ENCODE results near the gene PPFIBP2. TPM values are rescaled to one million over a fixed set of nuclear protein-coding genes. Genes with fewer than 3 reads are reported as not detected.

PPFIBP2 gene
- total RNA-seq, 2 experiments from 2014 or later = 7.9 to 13.2 TPM

DNA sequence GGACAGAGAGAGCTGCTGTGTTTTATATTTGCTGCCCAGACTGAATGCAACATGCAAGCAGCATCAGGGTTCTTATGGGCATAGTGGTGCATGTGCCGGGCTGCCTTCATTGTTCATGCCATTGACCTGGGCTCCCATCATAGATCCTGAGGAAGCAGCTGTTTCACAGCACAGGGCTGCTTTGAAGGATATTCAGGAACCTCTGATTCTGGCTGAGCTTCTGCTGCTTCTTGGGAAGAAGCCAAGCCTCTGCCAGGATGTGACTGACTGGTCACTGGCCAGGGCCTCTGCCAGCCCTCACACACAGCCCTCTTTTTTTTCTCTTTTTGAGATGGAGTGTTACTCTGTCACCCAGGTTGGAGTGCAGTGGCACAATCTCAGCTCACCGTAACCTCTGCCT lies 116.2 kb downstream of the PPFIBP2 start:
- no peak for ATAC-seq
- H3K27ac Mint-ChIP-seq = no peak overlapping the region
- ChIA-PET CTCF (interaction anchor here (0.5 to 1.1 kb wide), 2 partner anchors 59 to 1003 kb away, joined by 3 read pairs; no protein-coding TSS in a partner anchor), POLR2A (no interaction called here)
- intact Hi-C loops (cut with DNase I, micrococcal nuclease) = no loop called here
- no peak for DNase-seq
- H3K4me1 Mint-ChIP-seq = no peaks in the 10 kb centered on the region
- no peaks in the 10 kb centered on the region for H3K9me3 Mint-ChIP-seq (ENCODE audit: low read depth)
- no peaks in the 10 kb centered on the region for H3K27me3 Mint-ChIP-seq
- H3K4me3 Mint-ChIP-seq = no peak overlapping the region
- peaks cover 14% of the 10 kb centered on the region for H3K36me3 Mint-ChIP-seq (ENCODE audit: low read depth)

DNA sequence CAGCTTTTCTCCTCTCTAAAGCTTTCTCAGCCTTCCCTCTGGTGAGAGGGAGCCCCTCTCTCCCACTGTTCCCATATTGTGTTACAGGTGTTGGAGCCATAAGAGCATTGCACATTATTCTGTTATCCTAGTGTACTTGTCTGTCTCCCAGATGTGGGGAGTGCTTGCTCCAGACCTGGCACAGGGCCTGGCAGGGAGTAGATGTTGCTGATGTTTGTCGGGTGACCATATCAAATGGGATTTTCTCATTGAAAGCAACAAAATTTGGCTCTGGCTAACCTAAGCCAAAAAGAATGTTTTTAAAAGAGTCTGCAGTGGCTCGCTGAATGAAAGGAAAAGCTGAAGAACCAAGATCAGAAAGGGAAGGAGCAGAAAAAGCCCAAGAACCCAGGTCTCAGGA lies 118.4 kb downstream of the PPFIBP2 start:
- DNase-seq = no peak
- no peak for ATAC-seq
- peaks cover 17% of the 10 kb centered on the region for H3K36me3 Mint-ChIP-seq (ENCODE audit: low read depth)
- H3K27ac Mint-ChIP-seq = no peak overlapping the region
- intact Hi-C loops (cut with DNase I, micrococcal nuclease) = no loop called here
- H3K27me3 Mint-ChIP-seq = no peaks in the 10 kb centered on the region
- CTCF ChIA-PET = no interaction called here
- POLR2A ChIA-PET = no interaction called here
- H3K4me1 Mint-ChIP-seq = no peaks in the 10 kb centered on the region
- H3K4me3 Mint-ChIP-seq = no peak overlapping the region
- H3K9me3 Mint-ChIP-seq (ENCODE audit: low read depth) = no peaks in the 10 kb centered on the region

DNA sequence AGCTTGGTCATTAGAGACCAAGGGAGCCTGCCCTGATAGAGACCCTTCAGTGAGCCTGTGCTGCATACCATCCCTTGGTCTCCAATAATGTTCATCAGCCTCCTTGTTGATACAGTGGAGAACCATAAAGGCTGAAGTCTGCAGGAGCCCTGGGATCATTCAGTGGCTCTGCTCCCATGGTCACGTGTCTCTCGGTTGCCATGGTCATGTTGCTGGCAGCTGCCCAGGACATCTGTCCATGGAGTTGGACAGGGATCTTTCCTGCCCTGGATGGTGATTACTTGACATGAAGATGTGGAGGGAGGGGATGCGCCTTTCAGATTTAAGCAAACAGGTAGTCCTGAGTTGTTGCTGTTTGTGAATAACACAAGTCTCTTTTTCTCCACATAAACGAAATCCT lies 121.3 kb downstream of the PPFIBP2 start:
- H3K27me3 Mint-ChIP-seq = no peaks in the 10 kb centered on the region
- no peak for ATAC-seq
- ChIA-PET CTCF (no interaction called here), POLR2A (no interaction called here)
- H3K4me3 Mint-ChIP-seq = no peak overlapping the region
- no peaks in the 10 kb centered on the region for H3K9me3 Mint-ChIP-seq (ENCODE audit: low read depth)
- DNase-seq = no peak
- H3K27ac Mint-ChIP-seq = no peak overlapping the region
- intact Hi-C loops (cut with DNase I, micrococcal nuclease) = no loop called here
- H3K36me3 Mint-ChIP-seq (ENCODE audit: low read depth) = peaks cover 17% of the 10 kb centered on the region
- no peaks in the 10 kb centered on the region for H3K4me1 Mint-ChIP-seq

DNA sequence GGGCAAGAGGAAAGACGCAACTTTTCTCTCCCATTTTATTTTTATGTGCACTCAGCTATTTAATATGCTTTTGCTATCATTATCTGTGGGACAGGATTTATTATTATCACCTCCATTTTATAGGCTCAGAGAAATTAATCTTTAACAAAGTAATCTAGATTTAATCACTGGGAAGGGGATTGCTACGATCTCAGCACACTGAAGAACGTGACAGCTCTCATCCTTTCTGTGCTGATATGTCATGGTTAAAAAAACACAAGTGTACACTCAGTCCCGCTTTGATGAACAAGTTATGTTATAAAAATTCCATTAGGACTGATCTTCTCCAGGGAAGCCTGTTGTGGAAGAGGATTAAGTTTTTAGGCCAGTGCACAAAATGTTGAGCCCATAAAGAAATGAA lies 121.9 kb downstream of the PPFIBP2 start:
- ATAC-seq = no peak

DNA sequence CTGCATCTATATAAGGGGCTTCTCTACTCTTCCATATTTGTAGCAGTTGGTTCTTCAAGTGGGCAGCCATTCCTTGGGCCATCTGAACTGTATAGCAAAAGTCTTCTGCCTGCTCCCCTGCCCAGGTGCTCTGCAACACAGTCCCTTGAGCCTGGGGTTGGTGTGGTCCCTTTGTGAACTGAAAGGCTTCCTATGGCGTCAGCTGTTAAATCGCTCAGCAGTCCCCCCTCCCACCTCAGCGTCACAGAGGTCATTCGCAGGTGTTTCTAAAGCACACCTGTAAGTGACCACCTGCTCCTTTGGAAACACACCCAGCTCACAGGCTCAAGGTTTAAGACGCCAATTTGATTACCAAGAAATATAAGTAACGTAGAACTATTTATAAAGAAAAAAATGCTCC lies 122.6 kb downstream of the PPFIBP2 start:
- no peak for DNase-seq
- Mint-ChIP-seq H3K27me3 (no peaks in the 10 kb centered on the region), H3K4me3 (no peak overlapping the region), H3K4me1 (no peaks in the 10 kb centered on the region), H3K36me3 (ENCODE audit: low read depth) (peaks cover 22% of the 10 kb centered on the region), H3K9me3 (ENCODE audit: low read depth) (no peaks in the 10 kb centered on the region), H3K27ac (no peak overlapping the region)
- ChIA-PET POLR2A (no interaction called here), CTCF (interaction anchor here (1.0 kb wide), 1 partner anchor 29 kb away, joined by 4 read pairs; no protein-coding TSS in a partner anchor)
- no peak for ATAC-seq
- intact Hi-C loops (cut with DNase I, micrococcal nuclease) = no loop called here

More for the DNA sequence above, 121.9 kb downstream of the PPFIBP2 start:
- intact Hi-C loops (cut with DNase I, micrococcal nuclease) = no loop called here
- no peaks in the 10 kb centered on the region for H3K9me3 Mint-ChIP-seq (ENCODE audit: low read depth)
- POLR2A ChIA-PET = no interaction called here
- DNase-seq = no peak
- no peaks in the 10 kb centered on the region for H3K27me3 Mint-ChIP-seq
- H3K4me1 Mint-ChIP-seq = no peaks in the 10 kb centered on the region
- CTCF ChIA-PET = interaction anchor here (1.0 kb wide), 1 partner anchor 29 kb away, joined by 4 read pairs; no protein-coding TSS in a partner anchor
- no peak overlapping the region for H3K27ac Mint-ChIP-seq
- H3K36me3 Mint-ChIP-seq (ENCODE audit: low read depth) = peaks cover 18% of the 10 kb centered on the region
- H3K4me3 Mint-ChIP-seq = no peak overlapping the region

DNA sequence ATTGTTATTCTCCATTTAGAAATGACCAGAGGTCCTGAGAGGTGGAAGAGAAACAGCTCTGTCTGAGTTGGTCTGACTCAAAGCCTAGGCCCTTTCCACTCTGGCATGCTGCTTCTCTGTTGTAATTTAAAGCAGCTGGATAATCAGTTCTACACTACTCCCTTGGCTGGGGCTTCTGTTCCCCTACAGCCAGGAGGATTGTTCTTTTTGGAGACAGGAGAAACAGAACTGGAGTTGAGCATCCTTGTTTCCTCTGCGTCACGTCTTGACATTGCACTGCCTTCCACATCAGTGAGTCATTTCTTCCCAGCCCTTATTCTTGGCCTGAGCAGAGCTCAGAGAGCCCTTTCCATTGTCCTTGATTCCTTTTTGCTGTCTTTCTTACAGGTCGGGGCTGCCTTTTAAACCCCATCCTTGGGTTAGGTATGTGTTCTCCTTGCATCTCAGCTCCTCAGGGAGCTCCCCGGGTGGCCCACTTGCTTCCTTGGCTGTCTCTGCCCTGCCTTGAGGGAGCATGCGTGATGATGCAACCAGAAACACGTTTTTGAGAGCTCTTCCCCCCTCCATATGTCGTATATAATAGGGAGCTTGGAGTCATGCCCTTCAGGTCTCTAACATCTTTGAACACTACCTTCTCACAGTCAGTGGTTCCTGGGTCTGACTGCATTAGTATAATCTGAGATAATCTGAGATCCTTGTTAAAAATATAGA lies 123.8 kb downstream of the PPFIBP2 start:
- no peak overlapping the region for H3K27ac Mint-ChIP-seq
- no peak for ATAC-seq
- CTCF ChIA-PET = interaction anchor here (0.5 to 1.2 kb wide), 4 partner anchors 15 to 201 kb away, joined by 3 to 4 read pairs (median 3); no protein-coding TSS in a partner anchor
- H3K36me3 Mint-ChIP-seq (ENCODE audit: low read depth) = peaks cover 17% of the 10 kb centered on the region
- POLR2A ChIA-PET = no interaction called here
- H3K27me3 Mint-ChIP-seq = no peaks in the 10 kb centered on the region
- H3K4me3 Mint-ChIP-seq = no peak overlapping the region
- no peaks in the 10 kb centered on the region for H3K4me1 Mint-ChIP-seq
- intact Hi-C loops (cut with DNase I, micrococcal nuclease) = no loop called here
- no peak for DNase-seq
- H3K9me3 Mint-ChIP-seq (ENCODE audit: low read depth) = no peaks in the 10 kb centered on the region

DNA sequence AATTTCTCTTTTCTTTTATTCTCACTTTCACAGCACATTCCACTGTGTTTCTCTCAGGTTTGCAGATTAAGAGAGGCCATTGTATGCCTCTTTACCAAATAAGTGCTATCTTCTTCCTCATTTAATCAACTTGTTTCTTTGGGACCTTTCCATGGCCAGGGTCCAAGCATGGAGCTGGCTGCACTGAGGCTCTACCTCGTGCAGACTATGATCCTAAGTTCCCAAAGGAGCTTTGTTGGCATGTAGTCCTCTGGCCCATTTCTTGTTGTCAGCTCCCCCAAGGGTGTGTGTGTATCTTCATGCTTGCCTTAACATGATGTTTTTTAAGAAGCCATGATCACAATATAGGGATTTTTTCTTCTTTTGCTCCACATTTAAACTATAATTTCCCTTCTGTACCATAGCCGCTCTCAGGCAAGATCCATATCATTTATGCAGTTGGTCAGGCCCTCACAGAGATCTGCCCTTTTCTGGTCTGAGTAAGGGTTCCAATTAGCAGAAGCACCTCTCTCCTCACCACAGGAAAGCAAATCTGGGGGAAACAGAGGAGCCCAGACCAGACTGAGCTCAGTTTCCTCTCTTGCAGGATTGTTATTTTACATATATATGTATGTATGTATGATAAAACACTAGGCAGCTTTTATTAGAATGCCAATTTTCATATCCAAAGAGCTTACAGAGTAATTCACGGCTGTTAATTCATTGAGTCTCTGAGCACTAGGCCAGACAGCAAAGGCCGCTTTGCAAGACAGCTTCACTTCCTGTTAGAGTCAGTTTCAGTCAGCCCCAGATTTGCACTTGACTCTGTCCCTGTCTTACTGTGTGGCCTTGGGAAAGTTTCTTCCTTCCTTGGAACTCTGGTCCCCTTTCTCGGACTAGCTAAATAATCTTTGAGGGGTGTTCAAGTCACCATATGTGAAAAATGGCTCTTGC lies 125.2 kb downstream of the PPFIBP2 start:
- H3K27ac Mint-ChIP-seq = no peak overlapping the region
- no peak for ATAC-seq

DNA sequence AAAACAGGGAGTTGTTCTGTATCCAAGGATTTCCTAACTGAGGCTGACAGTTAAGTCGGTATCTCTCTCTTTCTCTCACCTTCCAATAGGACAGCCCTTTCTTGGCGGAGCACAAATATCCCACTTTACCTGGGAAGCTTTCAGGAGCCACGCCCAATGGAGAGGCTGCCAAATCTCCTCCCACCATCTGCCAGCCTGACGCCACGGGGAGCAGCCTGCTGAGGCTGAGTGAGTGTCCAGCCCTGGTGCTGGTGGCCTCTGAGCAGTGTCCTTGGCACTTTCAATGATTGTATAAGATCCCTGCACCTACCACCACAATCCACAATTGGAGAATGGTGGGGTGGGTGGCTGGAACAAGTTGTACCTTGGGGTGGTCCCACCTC lies 125.8 kb downstream of the PPFIBP2 start:
- no peaks in the 10 kb centered on the region for H3K4me1 Mint-ChIP-seq
- intact Hi-C loops (cut with DNase I, micrococcal nuclease) = no loop called here

More for the DNA sequence above, 125.2 kb downstream of the PPFIBP2 start:
- ChIA-PET CTCF (interaction anchor here (0.6 to 0.9 kb wide), 3 partner anchors 55 to 712 kb away, joined by 3 read pairs; no protein-coding TSS in a partner anchor), POLR2A (no interaction called here)
- Mint-ChIP-seq H3K9me3 (ENCODE audit: low read depth) (no peaks in the 10 kb centered on the region), H3K36me3 (ENCODE audit: low read depth) (peaks cover 20% of the 10 kb centered on the region), H3K4me1 (no peaks in the 10 kb centered on the region), H3K4me3 (no peak overlapping the region), H3K27me3 (no peaks in the 10 kb centered on the region)
- intact Hi-C loops (cut with DNase I, micrococcal nuclease) = no loop called here
- DNase-seq = no peak

DNA sequence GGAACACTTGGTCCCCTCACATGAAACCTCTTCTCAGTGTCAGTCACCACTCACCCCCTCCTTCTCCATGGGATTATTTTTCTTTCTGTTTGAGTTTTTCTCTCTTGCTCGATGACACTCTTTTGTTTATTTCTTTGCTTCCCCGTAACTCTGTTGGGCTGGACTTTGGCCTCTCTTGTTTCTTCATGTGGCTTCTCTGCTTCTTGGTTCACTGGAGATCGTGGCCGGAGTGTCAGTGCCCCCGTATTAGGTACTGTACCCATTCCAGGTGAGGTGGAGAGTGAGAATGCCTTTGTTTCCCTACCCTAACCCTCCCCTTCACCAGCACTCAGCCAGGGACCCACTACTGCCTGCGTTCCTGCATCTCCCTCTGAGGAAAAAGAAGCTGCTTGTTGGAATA lies 127.0 kb downstream of the PPFIBP2 start:
- H3K27ac Mint-ChIP-seq = no peak overlapping the region
- H3K36me3 Mint-ChIP-seq (ENCODE audit: low read depth) = peaks cover 17% of the 10 kb centered on the region
- H3K4me1 Mint-ChIP-seq = no peaks in the 10 kb centered on the region
- H3K4me3 Mint-ChIP-seq = no peak overlapping the region
- intact Hi-C loops (cut with DNase I, micrococcal nuclease) = no loop called here
- ATAC-seq = no peak
- CTCF ChIA-PET = no interaction called here
- no peak for DNase-seq
- H3K9me3 Mint-ChIP-seq (ENCODE audit: low read depth) = no peaks in the 10 kb centered on the region
- POLR2A ChIA-PET = no interaction called here
- H3K27me3 Mint-ChIP-seq = no peaks in the 10 kb centered on the region

More for the DNA sequence above, 125.8 kb downstream of the PPFIBP2 start:
- H3K27me3 Mint-ChIP-seq = no peaks in the 10 kb centered on the region
- DNase-seq = no peak
- no peak overlapping the region for H3K4me3 Mint-ChIP-seq
- no peaks in the 10 kb centered on the region for H3K9me3 Mint-ChIP-seq (ENCODE audit: low read depth)
- peaks cover 17% of the 10 kb centered on the region for H3K36me3 Mint-ChIP-seq (ENCODE audit: low read depth)
- ATAC-seq = no peak
- CTCF ChIA-PET = interaction anchor here (0.6 kb wide), 1 partner anchor 55 kb away, joined by 3 read pairs; no protein-coding TSS in a partner anchor
- POLR2A ChIA-PET = no interaction called here
- H3K27ac Mint-ChIP-seq = no peak overlapping the region

DNA sequence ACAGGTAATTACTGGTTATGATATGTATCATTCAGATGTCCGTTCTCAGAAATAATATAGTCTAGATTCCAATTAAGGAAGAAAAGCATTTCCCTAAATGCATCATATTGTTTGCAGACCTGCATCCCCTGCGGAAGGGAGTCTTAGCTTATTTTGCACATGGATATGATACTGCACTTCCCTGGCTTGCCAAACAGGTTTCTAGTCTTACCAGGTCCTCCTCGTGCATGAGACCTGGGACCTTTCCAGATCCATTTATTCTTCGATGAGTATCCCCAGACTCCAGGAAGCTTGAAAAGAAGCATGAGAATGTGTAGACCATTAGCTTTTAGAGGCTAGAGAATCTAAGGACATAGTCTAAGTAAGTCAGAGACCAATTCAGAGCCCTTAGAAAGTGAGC lies 128.9 kb downstream of the PPFIBP2 start:
- H3K4me3 Mint-ChIP-seq = no peak overlapping the region
- DNase-seq = no peak
- no peak overlapping the region for H3K27ac Mint-ChIP-seq
- no peak for ATAC-seq
- H3K27me3 Mint-ChIP-seq = no peaks in the 10 kb centered on the region
- CTCF ChIA-PET = interaction anchor here (0.9 kb wide), 1 partner anchor 39 kb away, joined by 3 read pairs; no protein-coding TSS in a partner anchor
- intact Hi-C loops (cut with DNase I, micrococcal nuclease) = no loop called here
- no peaks in the 10 kb centered on the region for H3K9me3 Mint-ChIP-seq (ENCODE audit: low read depth)
- H3K36me3 Mint-ChIP-seq (ENCODE audit: low read depth) = peaks cover 14% of the 10 kb centered on the region
- POLR2A ChIA-PET = no interaction called here
- no peaks in the 10 kb centered on the region for H3K4me1 Mint-ChIP-seq

DNA sequence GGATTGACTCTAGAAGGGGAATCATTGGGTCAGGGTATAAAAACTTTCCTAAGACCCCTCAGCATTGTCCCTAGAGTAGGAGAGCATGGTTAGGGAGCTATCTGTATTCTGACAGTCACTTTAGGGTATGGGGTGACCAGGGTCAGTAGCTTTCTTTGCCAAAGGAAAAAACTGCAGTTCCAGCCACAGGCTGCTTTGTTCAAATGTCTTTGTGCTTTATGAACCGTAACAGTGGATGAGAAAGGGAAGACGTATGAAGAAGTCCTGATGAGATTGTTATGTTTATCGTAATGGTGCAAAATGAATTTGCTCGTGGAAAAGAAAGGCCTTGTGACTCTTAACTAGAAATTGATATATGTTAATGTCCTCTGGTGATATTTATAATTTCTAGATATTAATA lies 129.5 kb downstream of the PPFIBP2 start:
- Mint-ChIP-seq H3K4me1 (no peaks in the 10 kb centered on the region), H3K27ac (no peak overlapping the region), H3K9me3 (ENCODE audit: low read depth) (no peaks in the 10 kb centered on the region), H3K36me3 (ENCODE audit: low read depth) (peaks cover 14% of the 10 kb centered on the region), H3K27me3 (no peaks in the 10 kb centered on the region), H3K4me3 (no peak overlapping the region)
- ATAC-seq (no peak), DNase-seq (no peak)
- ChIA-PET CTCF (interaction anchor here (0.9 to 1.1 kb wide), 2 partner anchors 39 to 51 kb away, joined by 3 to 4 read pairs; no protein-coding TSS in a partner anchor), POLR2A (no interaction called here)
- intact Hi-C loops (cut with DNase I, micrococcal nuclease) = no loop called here
